Activated CD8-positive, alpha-beta memory T cell treated with anti-CD3 and anti-CD28 coated beads, Interleukin-2, amount 50 U/mL, for 1 hour (primary cell): ENCODE results near the gene NPIPB2.

Experiments
- DNase-seq: peaks from one replicate; pipeline ENCODE4 v3.0.0-alpha.2; 2020; ENCODE audit errors: extremely low read depth

NPIPB2 gene

DNA sequence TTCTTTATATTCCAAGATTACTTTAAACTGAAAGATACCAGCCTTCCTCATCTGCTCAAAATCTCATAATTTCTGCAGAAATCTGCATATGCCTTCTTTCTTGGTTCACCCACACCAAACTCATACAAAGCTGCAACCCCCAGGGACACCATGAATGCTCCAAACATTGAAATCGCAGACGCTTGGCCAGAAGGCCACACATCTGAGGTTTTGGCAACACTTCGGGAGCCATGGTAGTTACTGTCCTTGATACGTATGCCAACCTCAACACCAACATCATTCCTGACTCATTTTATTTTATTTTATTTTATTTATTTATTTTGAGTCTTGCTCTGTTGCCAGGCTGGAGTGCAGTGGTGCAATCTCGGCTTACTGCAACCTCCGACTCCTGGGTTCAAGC is 37.9 kb downstream of the NPIPB2 start:
- no peak for DNase-seq

DNA sequence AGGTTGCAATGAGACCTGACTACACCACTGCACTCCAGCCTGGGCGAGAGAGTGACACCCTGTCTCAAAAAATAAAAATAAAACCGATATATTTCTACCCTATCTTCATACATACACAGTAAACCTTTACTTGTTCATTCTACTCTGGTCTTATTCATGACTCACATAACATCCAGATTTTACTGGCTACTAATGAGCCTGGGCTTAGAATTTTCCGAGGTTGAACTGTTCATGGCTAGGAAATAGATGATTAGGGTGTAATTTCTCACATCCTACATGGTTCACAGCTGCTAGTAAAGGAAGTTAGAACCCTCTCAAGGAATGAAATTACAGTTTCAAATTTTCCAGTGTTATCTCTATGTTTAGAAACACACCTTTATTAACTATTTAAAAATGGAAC is 40.8 kb downstream of the NPIPB2 start:
- DNase-seq = no peak

DNA sequence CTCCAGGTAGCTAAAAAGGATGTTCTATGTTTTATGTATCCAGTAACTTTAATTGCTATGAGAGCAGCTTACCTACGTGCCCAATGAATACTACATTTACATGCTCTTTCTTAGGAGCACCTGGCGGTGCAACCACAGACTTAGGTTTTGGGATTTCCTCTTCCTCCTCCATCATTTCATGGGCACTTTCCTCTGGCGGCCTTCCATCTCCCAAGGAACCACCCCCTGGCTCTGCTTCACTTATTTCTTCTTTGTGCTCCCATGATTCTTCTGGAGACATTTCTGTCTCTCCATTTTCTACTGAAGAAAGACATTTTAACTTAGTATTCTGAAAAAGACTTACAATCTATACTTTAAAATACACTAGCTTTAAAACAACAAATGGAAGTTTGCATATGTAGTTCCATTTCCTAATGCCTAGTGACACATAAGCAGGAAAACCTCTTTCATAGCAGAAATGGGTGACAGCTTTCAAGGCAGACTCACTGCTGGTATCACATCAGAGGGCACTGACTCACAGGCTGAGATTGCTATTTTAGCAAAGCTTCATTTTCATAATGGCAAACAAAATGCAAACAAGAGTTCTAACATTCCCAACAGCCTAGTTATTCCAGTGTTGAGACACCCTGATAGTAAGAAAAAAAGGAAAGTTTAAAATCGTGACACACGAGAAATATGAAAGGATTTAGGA is 45.2 kb downstream of the NPIPB2 start:
- DNase-seq = no peak

DNA sequence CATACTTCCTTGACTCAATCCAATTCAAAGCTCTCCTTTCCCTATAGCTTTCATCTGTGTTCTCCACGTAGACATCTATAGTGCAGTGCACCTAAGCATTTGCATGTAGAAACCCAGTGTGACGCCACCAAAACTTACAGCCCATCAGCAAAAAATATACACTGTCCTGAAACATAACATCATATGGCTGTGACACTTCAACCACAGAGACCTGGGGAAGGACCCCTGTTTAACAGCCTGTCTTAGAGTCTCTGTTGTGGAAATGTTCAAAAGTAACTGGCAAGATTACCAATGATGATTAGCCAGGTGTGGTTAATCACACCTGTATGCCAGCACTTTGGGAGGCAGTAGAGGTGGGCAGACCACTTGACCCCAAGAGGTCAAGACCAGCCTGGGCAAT is 48.3 kb downstream of the NPIPB2 start:
- no peak for DNase-seq

DNA sequence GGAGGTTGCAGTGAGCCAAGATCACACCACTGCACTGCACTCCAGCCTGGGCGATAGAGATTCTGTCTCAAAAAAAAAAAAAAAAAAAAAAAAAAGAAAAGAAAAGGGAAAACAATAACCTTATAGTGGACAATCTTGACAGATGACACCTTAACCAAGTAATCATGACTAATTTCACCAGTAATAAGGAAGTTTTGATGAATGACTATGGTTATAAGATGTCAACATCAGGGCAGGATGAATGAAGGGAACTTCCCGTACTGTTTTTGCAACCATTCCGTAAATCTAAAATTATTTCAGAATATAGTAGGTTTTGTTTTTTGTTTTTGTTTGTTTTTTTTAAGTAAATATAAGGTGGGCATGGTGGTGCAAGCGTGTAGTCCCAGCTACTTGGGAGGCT is 49.1 kb downstream of the NPIPB2 start:
- DNase-seq = no peak

DNA sequence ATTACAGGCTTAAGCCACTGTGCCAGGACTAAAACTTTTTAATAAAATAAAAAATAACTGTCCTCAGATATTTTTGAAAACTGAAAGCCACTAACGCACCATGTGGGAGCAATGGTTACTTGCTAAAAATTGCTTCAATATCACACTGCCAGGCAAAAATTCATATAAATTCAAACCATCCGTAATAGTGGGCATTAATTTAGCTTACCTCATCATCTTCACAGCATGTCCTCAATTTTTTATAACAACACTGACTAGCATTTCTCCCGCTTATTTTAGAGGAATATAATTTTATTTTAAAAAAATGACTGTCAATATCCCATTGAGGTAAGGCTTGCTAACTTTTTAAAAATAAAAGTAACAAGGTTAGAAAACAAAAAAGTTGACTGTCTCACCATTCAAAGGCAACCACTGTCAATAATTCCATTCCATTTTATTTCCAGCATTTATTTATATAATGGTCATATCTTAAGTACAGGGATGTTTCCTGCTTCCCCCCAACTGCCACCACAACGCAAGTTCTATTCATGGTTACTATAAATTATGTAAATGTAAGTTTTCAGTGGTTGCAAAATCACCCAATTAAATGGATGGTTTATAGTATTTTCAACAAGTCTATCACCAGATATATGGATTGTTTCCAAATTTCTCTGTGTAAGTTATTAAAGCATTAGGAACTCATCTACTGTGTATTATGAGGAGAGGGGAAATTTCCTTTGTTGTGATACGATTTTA is 51.4 kb downstream of the NPIPB2 start:
- no peak for DNase-seq

DNA sequence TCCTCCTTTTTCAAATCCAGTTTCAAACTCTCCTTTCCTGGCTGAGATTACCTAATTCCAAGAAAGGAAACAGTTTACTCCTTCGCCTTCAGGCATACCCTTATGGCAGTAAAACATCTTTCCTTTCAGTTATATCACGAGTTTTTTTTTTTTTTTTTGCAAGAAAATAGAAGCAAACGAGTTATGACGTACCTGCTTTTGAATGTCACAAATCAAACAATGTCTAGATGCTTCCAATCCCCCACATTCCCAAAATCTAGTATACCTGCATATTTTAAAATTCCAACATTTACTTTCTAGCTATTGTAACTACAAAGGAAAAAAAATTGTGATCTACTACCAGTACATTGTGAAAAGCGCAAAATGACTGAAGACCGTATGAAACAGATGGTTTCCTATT is 55.0 kb downstream of the NPIPB2 start:
- DNase-seq = no peak

DNA sequence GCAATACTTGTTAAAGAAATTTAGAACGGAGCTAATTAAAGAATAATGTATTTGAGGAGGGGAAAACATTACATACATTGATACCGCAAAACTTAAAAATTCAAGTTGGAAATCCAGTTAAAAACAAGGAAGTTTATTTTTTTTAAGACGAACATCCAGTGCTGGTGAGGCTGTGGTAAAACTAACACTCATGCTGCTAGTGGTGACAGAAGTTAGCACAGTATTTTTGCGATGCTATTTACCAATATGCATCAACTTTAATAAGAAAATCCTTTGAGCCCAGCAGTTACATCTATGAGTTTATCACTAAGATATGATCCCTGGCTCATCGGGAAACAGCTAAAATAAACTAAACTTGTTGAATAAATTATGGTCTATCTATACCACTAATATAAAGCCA is 57.8 kb downstream of the NPIPB2 start:
- DNase-seq = no peak

DNA sequence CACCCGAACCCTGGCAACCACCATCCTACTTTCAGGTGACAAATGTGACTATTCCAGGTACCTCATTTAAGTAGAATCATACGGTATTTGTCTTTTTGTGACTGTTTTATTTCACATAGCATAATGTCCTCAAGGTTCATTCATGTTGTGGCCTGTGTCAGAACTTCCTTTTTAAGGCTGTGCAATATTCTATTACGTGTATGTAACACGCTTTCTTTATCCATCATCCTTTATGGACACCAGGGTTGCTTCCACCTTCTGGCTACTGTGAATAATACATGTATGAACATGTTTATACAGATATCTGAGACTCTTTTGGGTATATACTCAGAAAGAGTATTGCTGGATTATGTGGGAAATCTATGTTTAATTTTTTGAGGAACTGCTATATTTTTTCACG is 61.8 kb downstream of the NPIPB2 start:
- no peak for DNase-seq

DNA sequence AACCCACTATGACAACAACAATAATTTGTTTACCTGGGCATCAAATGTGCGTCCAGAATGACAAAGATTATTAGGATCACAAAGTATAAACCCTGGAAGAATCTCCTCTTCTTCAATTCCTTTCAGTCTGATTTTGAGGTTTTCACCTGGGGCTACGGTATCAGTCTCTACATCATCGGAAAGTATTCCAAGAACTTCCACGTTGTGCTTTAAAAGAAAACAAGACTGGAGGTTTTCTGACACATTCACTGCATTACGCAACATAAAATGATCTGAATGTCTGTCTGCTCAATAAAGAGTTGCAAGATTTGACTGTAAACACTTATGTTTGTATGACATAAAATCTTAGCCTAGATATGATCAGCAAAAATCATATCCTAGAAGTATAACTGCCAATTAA is 64.5 kb downstream of the NPIPB2 start:
- no peak for DNase-seq
